Bronchial epithelial cell (primary cell): ENCODE results near the gene DMD. TPM values are rescaled to one million over a fixed set of nuclear protein-coding genes. Genes with fewer than 3 reads are reported as not detected.

Experiments
- DNase-seq: peaks from one replicate; pipeline ENCODE4 v3.0.0-alpha.2; 2010; ENCODE audit warnings: low read depth
- FAIRE-seq: peaks from 2 replicates; lab custom pipeline; 2011; peaks lifted over from hg19 to GRCh38; lab: Jason Lieb, UNC
- H3K27me3 ChIP-seq: 2 replicates; pipeline ENCODE4 v1.5.1; 2011; ENCODE audit warnings: low read length; ENCODE audit not compliant: control insufficient read depth, insufficient read depth
- H3K36me3 ChIP-seq: 2 replicates; pipeline ENCODE4 v1.5.1; 2011; ENCODE audit warnings: low read length; ENCODE audit not compliant: control insufficient read depth, insufficient read depth
- H3K4me3 ChIP-seq: 2 replicates; pipeline ENCODE4 v1.5.1; 2011; ENCODE audit warnings: mild to moderate bottlenecking, low read depth, low read length, control low read depth
- CTCF ChIP-seq: IDR thresholded peaks from 2 replicates; pipeline ENCODE4 v1.5.1; 2011; ENCODE audit warnings: mild to moderate bottlenecking, moderate library complexity, low read length, control low read depth, inconsistent platforms; ENCODE audit not compliant: insufficient read depth, severe bottlenecking
- total RNA-seq: library from RNA; depleted of rRNA; stranded (reverse); fragments of >200 nt; gene quantifications from 2 replicates; pipeline ENCODE4 v1.2.1, GENCODE V29; 2014

The DMD gene
- total RNA-seq, 1 donor from 2014 or later: 4.5 TPM

DNA sequence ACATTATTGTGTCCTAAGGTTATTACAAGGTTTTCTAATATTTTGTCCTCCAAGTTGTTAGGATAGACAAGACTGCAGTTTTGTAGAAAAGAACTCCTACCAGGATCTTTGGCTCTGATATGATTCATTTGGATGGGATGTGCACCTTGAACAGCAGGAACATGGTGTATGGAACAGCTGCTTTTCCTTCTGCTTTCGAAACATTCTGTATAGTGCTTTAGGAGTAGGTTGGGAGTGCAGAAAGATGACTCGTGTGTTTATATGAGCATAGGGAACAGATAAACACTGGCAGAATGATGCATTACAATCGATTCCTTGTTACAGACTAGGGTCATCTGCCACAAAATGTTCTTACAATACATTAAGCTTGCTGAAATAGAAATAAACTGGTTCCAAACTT lies 790.1 kb downstream of the DMD start:
- TF ChIP-seq CTCF: no peak
- Histone ChIP-seq H3K4me3 (no peak overlapping the region), H3K36me3 (no peaks in the 10 kb centered on the region), H3K27me3 (no peaks in the 10 kb centered on the region)
- DNase-seq (peak; percentile 0), FAIRE-seq (no peak)

DNA sequence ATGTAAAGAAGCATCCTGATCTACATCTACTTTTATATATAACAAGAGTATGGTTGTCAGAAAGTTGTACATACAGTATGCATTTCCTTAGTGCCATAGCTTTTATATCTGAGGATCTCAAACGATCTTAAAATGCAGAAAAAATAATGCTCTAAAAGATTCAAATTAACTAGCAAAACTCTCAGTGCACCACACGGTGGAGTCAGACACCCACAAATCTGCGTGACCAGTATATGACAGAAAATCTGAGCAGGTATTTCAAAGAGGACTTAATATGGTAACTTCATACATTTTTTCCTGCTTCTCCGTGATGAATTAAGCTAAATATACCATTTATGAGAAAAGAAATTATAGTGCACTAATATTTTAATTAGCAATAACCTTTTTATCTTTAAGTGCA lies 803.0 kb downstream of the DMD start:
- DNase-seq (peak; percentile 0), FAIRE-seq (no peak)
- Histone ChIP-seq H3K27me3 (no peaks in the 10 kb centered on the region), H3K4me3 (no peak overlapping the region), H3K36me3 (no peaks in the 10 kb centered on the region)
- TF ChIP-seq CTCF: no peak

GRCh38 chrX:32397562-32398216 lies 813.7 kb downstream of the DMD start:
- Histone ChIP-seq H3K4me3 (no peak overlapping the region), H3K36me3 (no peaks in the 10 kb centered on the region), H3K27me3 (no peaks in the 10 kb centered on the region)
- no peak for TF ChIP-seq CTCF
- FAIRE-seq: no peak
- no peak for DNase-seq

- TF ChIP-seq CTCF: no peak
- Histone ChIP-seq H3K4me3 (no peak overlapping the region), H3K27me3 (no peaks in the 10 kb centered on the region), H3K36me3 (no peaks in the 10 kb centered on the region)
- no peak for FAIRE-seq
- no peak for DNase-seq
These were observed 815.5 kb downstream of the DMD start for GRCh38 chrX:32395878-32396277.

DNA sequence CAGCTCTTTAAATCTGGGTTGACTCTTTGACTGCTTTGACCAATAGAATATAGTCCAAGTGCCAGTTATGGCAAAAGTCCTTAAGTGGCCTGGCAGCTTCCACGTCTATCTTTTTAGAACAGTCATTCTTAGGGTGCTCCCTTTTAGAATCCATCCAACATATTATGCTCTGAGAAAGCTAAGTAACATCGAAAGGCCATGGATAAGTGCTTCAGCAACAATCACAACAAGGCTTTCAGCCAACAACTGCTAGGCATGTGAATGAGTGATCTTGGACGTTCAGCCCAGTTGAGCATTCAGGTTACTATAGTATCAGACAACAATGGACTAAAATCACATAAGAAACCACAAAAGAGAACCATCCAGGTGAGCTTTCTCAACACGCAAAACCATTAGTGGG lies 818.7 kb downstream of the DMD start:
- H3K36me3 ChIP-seq: no peaks in the 10 kb centered on the region
- DNase-seq (no peak), FAIRE-seq (no peak)

More for the DNA sequence above, 818.7 kb downstream of the DMD start:
- TF ChIP-seq CTCF: no peak
- Histone ChIP-seq H3K4me3 (no peak overlapping the region), H3K27me3 (no peaks in the 10 kb centered on the region)
